Brain microvascular endothelial cell (primary cell): Measurements from ENCODE around the gene CALHM2.

Experiments used
- DNase-seq: peaks from one replicate; pipeline ENCODE4 v3.0.0-alpha.2; 2020
- H3K27ac ChIP-seq: fragments of 250-450 bp; sonication (Bioruptor Pico); 2 replicates; pipeline ENCODE4 v1.5.1; 2020; ENCODE audit warnings: mild to moderate bottlenecking, moderate library complexity
- H3K27me3 ChIP-seq: fragments of 250-450 bp; sonication (Bioruptor Pico); replicated peaks from 2 replicates; pipeline ENCODE4 v1.5.1; 2020; ENCODE audit warnings: mild to moderate bottlenecking
- H3K36me3 ChIP-seq: fragments of 250-450 bp; sonication (Bioruptor Pico); replicated peaks from 2 replicates; pipeline ENCODE4 v1.5.1; 2020; ENCODE audit warnings: mild to moderate bottlenecking
- H3K4me3 ChIP-seq: 2 replicates; pipeline ENCODE4 v1.5.1; 2011; ENCODE audit warnings: low read depth, mild to moderate bottlenecking, control low read depth, low read length, moderate library complexity
- CTCF ChIP-seq: IDR thresholded peaks from 2 replicates; pipeline ENCODE4 v1.5.1; 2011; ENCODE audit warnings: low read depth, mild to moderate bottlenecking, moderate library complexity, low read length, control low read depth, inconsistent platforms; ENCODE audit errors: missing control alignments
- in situ Hi-C: cut with HindIII; loops from 2 replicates; pipeline ENCODE4 v1.10.0; 2017; ENCODE audit warnings: low sequenced_read_pairs, low pct_ligation_motif_present

The CALHM2 gene

GRCh38 chr10:103473261-103473671 is 21.1 kb upstream of the CALHM2 start:
- no peak for TF ChIP-seq CTCF
- in situ Hi-C loops = loop anchor here (10.0 kb wide), 1 partner anchor 58 kb away; no protein-coding TSS in a partner anchor
- no peak for DNase-seq
- no peaks in the 10 kb centered on the region for H3K27me3 ChIP-seq
- no peaks in the 10 kb centered on the region for H3K36me3 ChIP-seq
- no peak overlapping the region for H3K4me3 ChIP-seq
- H3K27ac ChIP-seq = no peak overlapping the region

- in situ Hi-C loops = loop anchor here (10.0 kb wide), 1 partner anchor 57 kb away; no protein-coding TSS in a partner anchor
- Histone ChIP-seq H3K27ac (no peak overlapping the region), H3K27me3 (no peaks in the 10 kb centered on the region), H3K4me3 (no peak overlapping the region), H3K36me3 (no peaks in the 10 kb centered on the region)
- no peak for TF ChIP-seq CTCF
- no peak for DNase-seq
Observed at GRCh38 chr10:103472005-103472404, 19.8 kb upstream of the CALHM2 start.

- no peak for DNase-seq
- Histone ChIP-seq H3K27me3 (no peaks in the 10 kb centered on the region), H3K4me3 (no peak overlapping the region), H3K27ac (no peak overlapping the region), H3K36me3 (no peaks in the 10 kb centered on the region)
- no peak for TF ChIP-seq CTCF
- in situ Hi-C loops = loop anchor here (10.0 kb wide), 1 partner anchor 56 kb away; no protein-coding TSS in a partner anchor
Observed at GRCh38 chr10:103470761-103471653, 18.8 kb upstream of the CALHM2 start.

- H3K27ac ChIP-seq = no peak overlapping the region
- peaks cover 3% of the 10 kb centered on the region for H3K27me3 ChIP-seq
- no peaks in the 10 kb centered on the region for H3K36me3 ChIP-seq
- no peak for DNase-seq
- in situ Hi-C loops = no loop called here
- no peak for TF ChIP-seq CTCF
- H3K4me3 ChIP-seq = no peak overlapping the region
Observed at GRCh38 chr10:103469201-103469600, 17.0 kb upstream of the CALHM2 start.

GRCh38 chr10:103467406-103467805 is 15.2 kb upstream of the CALHM2 start:
- no peak for TF ChIP-seq CTCF
- Histone ChIP-seq H3K36me3 (no peaks in the 10 kb centered on the region), H3K27me3 (peaks cover 3% of the 10 kb centered on the region), H3K4me3 (no peak overlapping the region), H3K27ac (no peak overlapping the region)
- in situ Hi-C loops = no loop called here
- no peak for DNase-seq
